SH-SY5Y (cell line): ENCODE data around the gene GRPR.

Experiments
- GATA2 ChIP-seq: IDR thresholded peaks from 2 replicates; pipeline ENCODE4 v1.6.1; 2011; ENCODE audit warnings: mild to moderate bottlenecking, low read depth, low read length
- GATA3 ChIP-seq: IDR thresholded peaks from 2 replicates; pipeline ENCODE4 v1.6.1; 2011; ENCODE audit warnings: low read depth, mild to moderate bottlenecking, low read length, moderate library complexity

- TF ChIP-seq GATA2, result no peak
- no peak for TF ChIP-seq GATA3
These were observed 41.4 kb downstream of the GRPR start for GRCh38 chrX:16164748-16165147.
